Kidney glomerular epithelial cell (primary cell): ENCODE measurements around the gene SMARCA2.

Experiments
- DNase-seq: peaks from one replicate; lab custom pipeline; 2025; lab: John Stamatoyannopoulos, UW

Gene SMARCA2

DNA sequence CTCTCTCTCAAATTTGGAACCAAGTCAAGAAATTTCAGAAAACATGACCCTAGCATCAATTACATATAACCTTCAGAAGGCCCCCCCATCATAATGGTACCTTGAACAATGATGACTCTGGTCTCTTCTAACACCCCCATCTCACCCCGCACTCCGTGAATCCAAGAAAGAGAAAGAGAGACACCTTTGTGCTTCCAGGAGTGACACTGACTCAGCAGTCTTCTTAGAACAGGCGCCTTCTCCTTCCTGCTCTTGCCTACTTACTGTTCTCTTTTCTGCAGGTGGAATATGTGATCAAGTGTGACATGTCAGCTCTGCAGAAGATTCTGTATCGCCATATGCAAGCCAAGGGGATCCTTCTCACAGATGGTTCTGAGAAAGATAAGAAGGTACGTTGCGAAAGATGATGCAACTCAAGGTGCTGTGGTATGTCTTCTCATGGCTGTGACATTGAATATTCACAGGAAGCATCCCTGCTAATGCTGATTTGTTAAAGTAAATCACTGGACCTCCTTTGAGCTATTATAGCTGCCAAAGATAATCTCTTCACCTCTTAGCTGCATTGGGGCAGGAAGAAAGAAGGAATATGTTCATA lies 81.3 kb downstream of the SMARCA2 start:
- DNase-seq, result no peak

DNA sequence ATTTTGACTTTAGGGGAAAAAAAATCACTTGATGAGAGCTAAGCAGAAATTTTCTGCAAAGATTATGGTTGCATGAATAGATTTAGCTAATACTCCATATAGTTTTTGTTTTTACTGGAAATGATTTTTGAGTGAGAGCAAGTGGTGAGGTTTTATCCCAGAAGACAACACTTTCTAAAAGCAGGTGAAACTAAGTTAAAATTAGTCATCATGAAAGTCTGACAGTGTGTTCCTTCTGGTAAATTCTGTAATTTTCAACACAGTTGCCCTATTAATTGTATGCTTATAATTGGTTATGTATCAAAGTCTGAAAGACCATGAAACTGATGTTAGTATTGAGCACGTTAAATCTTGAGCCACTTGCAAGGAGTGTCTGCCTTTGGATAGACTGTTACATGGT lies 91.5 kb downstream of the SMARCA2 start:
- no peak for DNase-seq

DNA sequence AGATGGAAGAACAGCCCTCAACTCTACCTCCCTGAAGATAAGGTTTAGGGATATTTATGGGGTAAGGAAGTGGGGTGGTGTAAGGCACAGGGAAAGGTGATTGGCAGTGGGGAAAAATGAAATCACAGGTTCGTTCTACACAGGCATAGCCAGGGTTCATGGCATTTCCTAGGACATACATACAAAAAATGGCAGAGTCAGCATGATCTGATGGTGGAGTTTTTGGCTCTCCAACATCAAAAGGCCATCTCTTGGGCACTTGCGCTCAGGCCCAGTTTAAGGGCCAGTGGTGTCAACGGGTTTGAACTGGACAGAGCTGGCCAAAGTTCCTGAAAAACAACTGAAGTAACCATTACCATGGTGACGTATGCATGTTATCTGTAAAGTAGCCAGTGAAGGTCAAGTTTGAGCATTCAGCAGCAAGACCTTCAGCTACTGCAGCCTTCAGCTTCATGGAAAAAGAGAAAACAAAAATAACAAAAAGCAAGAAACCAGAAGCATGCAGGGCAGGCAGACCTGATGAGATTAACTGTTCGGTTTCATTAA lies 92.8 kb downstream of the SMARCA2 start:
- no peak for DNase-seq

GRCh38 chr9:2109069-2109650 lies 94.0 kb downstream of the SMARCA2 start:
- no peak for DNase-seq

DNA sequence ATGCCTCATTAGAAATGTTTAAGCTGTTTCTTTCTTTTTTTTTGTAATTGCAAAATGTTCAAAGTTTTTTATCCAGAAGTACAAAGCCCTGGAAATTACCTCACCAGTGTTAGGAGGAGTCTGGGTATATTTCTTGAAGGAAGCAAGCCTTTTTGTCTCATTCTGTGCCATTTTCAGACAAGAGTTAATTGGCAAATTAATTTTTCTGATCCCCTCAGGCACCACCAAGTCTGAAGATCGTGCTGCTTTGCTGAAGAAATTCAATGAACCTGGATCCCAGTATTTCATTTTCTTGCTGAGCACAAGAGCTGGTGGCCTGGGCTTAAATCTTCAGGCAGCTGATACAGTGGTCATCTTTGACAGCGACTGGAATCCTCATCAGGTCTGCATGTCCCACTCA lies 94.9 kb downstream of the SMARCA2 start:
- no peak for DNase-seq

DNA sequence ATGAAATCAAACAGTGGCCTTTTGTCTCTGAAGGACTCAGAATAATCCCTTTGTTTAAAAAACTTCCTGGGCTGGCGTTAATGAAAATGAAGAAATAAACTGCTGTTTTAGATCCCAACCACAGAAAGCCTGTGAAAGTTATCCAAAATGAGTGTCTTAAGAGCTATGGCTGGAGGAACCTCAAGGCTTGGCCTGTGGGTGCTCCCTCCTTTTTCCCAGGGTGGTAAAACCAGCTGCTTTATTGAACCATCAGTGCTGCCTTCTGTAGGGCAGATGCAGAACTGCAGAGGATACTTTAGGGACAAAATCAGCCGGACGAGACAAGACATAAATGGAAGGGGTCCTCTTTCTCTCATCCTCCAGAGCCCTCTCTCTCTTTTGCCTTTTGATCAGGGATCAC lies 100.9 kb downstream of the SMARCA2 start:
- DNase-seq, result no peak

- no peak for DNase-seq
Observed at GRCh38 chr9:2117527-2117926, 102.4 kb downstream of the SMARCA2 start.

DNA sequence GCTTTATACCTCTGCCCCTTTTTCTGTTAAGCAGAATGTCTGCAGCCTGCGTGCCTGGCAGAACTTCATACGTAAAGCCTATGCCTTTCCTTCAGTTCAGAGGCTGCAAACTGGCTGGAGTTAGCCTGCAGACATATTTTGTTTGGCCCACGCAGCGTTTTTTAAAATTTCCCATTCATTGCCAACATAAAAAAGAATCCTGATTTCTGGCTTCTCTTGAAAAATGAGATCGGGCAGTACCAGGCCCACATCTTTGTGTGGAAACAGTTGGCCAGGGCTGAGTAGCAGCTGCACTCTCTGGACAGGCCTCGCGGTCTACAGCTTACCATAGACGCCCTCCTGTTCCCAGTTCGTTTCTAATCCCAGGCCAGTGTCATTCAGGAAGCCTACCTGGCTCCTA lies 104.4 kb downstream of the SMARCA2 start:
- no peak for DNase-seq

- DNase-seq, result no peak
Observed at GRCh38 chr9:2120926-2121689, 106.0 kb downstream of the SMARCA2 start.

DNA sequence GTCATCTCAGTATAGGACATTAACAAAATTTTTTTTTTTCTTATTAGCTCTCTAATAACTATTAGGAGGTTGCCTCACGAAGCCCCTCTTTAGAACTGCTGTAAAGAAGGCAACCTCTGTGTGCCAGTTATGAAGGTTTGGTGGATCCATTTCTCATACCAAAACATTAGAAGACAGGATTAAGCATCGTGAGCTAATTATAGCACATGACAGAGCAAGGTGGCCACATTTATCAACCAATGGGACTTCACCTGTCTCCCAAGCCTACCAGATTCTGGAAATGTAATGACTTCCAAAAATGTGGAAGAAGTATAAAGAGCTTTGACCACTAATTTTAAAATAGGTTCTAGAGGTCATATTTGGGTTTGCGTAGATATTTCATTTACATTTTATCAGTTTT lies 107.2 kb downstream of the SMARCA2 start:
- no peak for DNase-seq

DNA sequence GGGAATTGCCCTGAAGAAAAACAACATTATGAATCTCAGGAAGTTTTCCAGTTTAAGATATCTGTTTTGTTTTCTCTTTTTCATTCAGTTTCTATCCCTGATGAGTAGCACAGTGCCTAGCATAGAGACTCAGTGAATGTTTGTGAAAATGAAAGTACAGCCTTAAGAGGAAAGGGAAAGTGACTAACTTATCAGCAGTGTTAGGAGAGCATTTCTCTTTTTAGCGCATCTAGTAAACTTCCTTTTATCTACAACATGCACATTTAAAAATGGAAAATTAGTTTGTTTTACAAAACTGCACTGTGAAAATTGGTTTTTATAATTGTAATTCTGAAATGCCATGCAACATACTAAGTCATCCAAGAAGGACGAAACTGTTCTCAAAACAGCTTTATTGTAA lies 110.8 kb downstream of the SMARCA2 start:
- DNase-seq, result no peak

GRCh38 chr9:2126331-2126803 lies 111.2 kb downstream of the SMARCA2 start:
- no peak for DNase-seq

- DNase-seq, result no peak
Observed at GRCh38 chr9:2127486-2127885, 112.3 kb downstream of the SMARCA2 start.

DNA sequence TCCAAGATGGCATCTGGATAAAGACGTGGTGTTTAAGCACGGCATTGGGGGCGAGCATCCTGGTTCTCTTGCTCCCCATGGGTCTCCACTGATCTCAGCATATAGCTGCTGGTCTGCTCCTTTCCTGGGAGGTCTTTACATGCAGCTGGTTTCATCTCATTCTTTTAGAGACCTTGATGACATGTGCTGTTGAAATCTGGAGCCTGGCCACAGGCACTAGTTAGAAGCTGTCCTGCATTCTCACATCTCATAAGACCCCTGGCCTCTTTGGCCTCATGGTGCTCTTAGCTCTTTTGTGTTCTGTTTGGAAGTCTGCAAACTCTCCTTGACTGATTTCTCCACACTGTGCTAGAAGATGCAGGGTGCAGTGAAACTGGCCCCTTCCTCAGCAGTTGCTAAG lies 113.0 kb downstream of the SMARCA2 start:
- DNase-seq, result no peak

- DNase-seq, result no peak
Observed at GRCh38 chr9:2128618-2129017, 113.5 kb downstream of the SMARCA2 start.

DNA sequence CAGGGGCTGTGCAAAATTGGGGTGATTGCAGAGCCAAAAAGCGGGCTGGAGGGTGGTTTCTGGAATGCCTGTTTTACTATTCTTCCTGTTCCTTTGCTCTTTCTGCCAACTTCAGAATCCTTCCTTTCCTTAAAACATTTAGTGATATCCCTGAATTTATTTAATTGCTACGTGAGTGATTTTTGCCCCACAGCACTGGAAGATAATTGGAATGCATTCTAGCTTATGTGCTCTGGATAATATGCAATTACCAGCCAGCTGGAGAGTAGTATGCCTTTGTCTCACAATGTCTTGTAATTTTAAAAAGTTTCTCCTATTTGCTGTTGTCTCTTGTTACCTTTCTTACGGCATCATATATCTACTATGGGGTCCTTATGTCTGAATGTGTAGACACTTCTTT lies 115.8 kb downstream of the SMARCA2 start:
- no peak for DNase-seq

GRCh38 chr9:2132484-2133082 lies 117.4 kb downstream of the SMARCA2 start:
- no peak for DNase-seq

- DNase-seq, result peak; percentile 57
Observed at GRCh38 chr9:2134391-2134790, 119.2 kb downstream of the SMARCA2 start.

DNA sequence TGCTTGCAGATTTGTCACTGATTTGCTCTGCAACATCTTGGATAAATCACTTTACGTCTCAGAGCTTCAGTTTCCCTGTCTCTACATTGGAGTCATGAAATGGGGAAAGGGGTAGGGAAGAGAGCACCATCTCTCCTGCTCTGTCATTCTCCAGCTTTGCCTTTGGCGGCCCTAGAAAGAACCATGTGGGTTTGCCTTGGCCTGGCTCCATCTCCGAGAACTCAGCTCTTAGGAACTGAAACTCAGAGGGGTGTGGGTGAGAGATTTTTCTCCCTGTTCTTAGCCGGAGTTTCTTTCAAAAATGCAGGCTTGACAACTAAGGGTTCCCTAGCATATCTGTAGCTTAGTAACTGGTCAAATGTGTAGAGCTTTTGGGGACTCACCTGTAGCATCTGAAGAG lies 123.5 kb downstream of the SMARCA2 start:
- DNase-seq, result no peak

- DNase-seq, result no peak
Observed at GRCh38 chr9:2140600-2141223, 125.6 kb downstream of the SMARCA2 start.

GRCh38 chr9:2142212-2142611 lies 127.1 kb downstream of the SMARCA2 start:
- no peak for DNase-seq

- DNase-seq, result no peak
Observed at GRCh38 chr9:2144619-2145018, 129.5 kb downstream of the SMARCA2 start.
